SJSA1 (cell line): Measurements from ENCODE around the gene GSTA3. TPM values are rescaled to one million over a fixed set of nuclear protein-coding genes. Genes with fewer than 3 reads are reported as not detected.
"Not testable (repeated sequence)": the region's sequence is repeated elsewhere in the genome, so short reads cannot be mapped to it uniquely, and the experiment has no call there.

ENCODE experiments used
- DNase-seq, 2 experiments: peaks; one replicate each; pipeline ENCODE4 v3.0.0-alpha.2; 2015 to 2020; ENCODE audit warnings: low spot score in 2 of 2, low read depth in 1 of 2
- H3K27ac ChIP-seq: fragments of 250-450 bp; sonication (Bioruptor Pico); 2 replicates; pipeline ENCODE4 v1.5.1; 2020; ENCODE audit warnings: mild to moderate bottlenecking, moderate library complexity
- H3K27me3 ChIP-seq: fragments of 250-450 bp; sonication (Bioruptor Pico); replicated peaks from 2 replicates; pipeline ENCODE4 v1.5.1; 2020; ENCODE audit warnings: mild to moderate bottlenecking, moderate library complexity
- H3K36me3 ChIP-seq: fragments of 250-450 bp; sonication (Bioruptor Pico); 2 replicates; pipeline ENCODE4 v1.5.1; 2020; ENCODE audit warnings: mild to moderate bottlenecking
- H3K4me1 ChIP-seq: fragments of 250-450 bp; sonication (Bioruptor Pico); replicated peaks from 2 replicates; pipeline ENCODE4 v1.6.1; 2021; ENCODE audit warnings: mild to moderate bottlenecking
- H3K4me3 ChIP-seq: fragments of 250-450 bp; sonication (Bioruptor Pico); 2 replicates; pipeline ENCODE4 v1.5.1; 2020; ENCODE audit warnings: mild to moderate bottlenecking
- H3K9me3 ChIP-seq: fragments of 250-450 bp; sonication (Bioruptor Pico); replicated peaks from 2 replicates; pipeline ENCODE4 v1.5.1; 2020; ENCODE audit warnings: mild to moderate bottlenecking
- total RNA-seq: library from RNA; depleted of rRNA; stranded (reverse); fragments of >200 nt; shearing (Covaris generic); gene quantifications from 2 replicates; pipeline ENCODE4 v1.2.3, GENCODE V29; 2014

The GSTA3 gene
- total RNA-seq, 1 experiment from 2014 or later: not detected

DNA sequence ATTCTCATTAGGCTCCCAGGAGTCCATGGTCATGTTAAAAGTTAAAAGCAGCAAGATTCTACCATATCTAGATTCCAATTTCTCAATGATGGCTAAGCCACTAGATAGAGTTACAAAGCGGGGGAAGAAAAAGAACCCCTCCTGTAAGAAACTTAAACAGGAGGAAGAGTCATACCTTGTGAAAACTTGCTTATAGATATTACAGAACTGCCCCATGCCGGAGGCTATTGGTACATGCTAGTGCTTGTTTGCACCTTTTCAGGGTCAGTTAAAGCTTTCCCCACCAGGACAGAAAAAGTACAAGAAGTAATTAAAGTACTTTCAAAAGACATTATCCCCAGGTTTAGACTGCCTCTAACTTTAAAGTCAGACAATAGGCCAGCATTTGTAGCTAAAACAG, 15.5 kb upstream of the GSTA3 start:
- no peak for DNase-seq
- H3K27me3 ChIP-seq: no peaks in the 10 kb centered on the region
- peaks cover 18% of the 10 kb centered on the region for H3K4me1 ChIP-seq
- no peaks in the 10 kb centered on the region for H3K36me3 ChIP-seq
- no peak overlapping the region for H3K27ac ChIP-seq
- H3K9me3 ChIP-seq: no peaks in the 10 kb centered on the region
- H3K4me3 ChIP-seq: no peak overlapping the region

DNA sequence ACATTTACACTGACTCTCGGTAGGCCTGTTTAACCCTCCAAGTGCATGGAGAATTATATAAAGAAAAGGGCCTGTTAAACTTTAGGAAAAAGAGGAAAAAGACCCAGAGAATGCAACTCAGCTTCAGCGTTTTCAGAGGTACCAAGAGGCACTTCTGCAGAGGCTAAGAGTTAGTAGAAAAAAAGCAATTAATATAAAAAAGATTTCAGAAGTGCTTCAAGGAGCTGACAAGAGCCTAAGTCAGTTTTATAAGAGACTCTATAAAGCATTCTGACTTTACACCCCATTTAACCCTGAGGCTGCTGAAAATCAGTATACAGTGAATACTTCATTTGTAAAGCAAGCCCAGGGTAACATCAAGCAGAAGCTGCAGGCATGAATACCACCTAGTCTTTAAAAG, 14.2 kb upstream of the GSTA3 start:
- H3K9me3 ChIP-seq, H3K4me3 ChIP-seq, H3K36me3 ChIP-seq, H3K4me1 ChIP-seq, H3K27me3 ChIP-seq, H3K27ac ChIP-seq, DNase-seq: not testable (repeated sequence)

DNA sequence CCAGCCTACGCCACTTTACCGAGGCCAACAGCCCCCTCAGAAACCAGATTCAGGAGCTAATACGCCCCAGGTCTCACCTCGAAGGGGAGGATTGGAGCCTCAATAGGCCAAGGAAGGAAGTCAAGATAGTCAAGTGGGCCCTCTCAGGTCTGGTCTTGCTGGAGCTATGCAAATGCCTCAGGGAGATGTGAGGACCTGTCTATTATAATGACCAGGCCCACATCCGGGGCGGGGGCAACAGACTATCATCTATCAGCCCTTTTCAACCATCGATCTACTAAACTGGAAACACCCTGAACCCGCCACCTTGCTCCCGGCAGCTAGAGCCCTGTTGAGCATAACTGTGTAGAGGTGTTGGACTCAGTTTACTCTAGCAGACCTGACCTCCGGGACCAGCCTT, 12.7 kb upstream of the GSTA3 start:
- no peak overlapping the region for H3K4me3 ChIP-seq
- no peaks in the 10 kb centered on the region for H3K36me3 ChIP-seq
- peaks cover 17% of the 10 kb centered on the region for H3K4me1 ChIP-seq
- no peak for DNase-seq
- no peaks in the 10 kb centered on the region for H3K9me3 ChIP-seq
- no peak overlapping the region for H3K27ac ChIP-seq
- H3K27me3 ChIP-seq: no peaks in the 10 kb centered on the region

- Histone ChIP-seq H3K36me3 (no peaks in the 10 kb centered on the region), H3K9me3 (no peaks in the 10 kb centered on the region), H3K27ac (no peak overlapping the region), H3K27me3 (no peaks in the 10 kb centered on the region), H3K4me3 (no peak overlapping the region), H3K4me1 (peaks cover 17% of the 10 kb centered on the region)
- no peak for DNase-seq
Measured at GRCh38 chr6:52921743-52922142, 12.2 kb upstream of the GSTA3 start.

- H3K4me3 ChIP-seq, H3K27me3 ChIP-seq, DNase-seq: not testable (repeated sequence)
Measured at GRCh38 chr6:52919511-52919910, 10.0 kb upstream of the GSTA3 start.

DNA sequence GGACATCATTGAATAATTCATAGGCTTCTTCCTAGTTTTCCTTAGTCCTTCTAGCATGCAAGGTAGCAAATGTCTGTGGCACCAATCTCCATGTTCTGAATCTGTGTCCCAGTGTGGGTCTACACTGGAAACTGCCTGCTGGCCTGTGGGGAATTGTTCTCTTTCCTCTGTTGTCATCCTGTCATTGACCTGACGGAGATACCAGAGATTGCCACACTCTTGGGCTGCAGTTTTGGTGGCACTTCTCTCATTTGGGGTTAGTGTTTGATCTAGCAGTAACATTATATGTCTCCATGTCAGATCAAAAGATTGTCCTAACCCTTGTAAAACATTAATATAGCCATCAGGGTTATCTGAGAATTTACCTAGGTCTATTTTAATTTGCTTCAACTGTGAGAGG, 9.3 kb upstream of the GSTA3 start:
- H3K4me3 ChIP-seq, H3K9me3 ChIP-seq, H3K27ac ChIP-seq, H3K27me3 ChIP-seq, H3K36me3 ChIP-seq, DNase-seq: not testable (repeated sequence)
- peaks cover 10% of the 10 kb centered on the region for H3K4me1 ChIP-seq

More at GRCh38 chr6:52919511-52919910, 10.0 kb upstream of the GSTA3 start:
- H3K27ac ChIP-seq, H3K36me3 ChIP-seq, H3K9me3 ChIP-seq: not testable (repeated sequence)
- H3K4me1 ChIP-seq: peaks cover 10% of the 10 kb centered on the region

- H3K9me3 ChIP-seq, H3K36me3 ChIP-seq, H3K27ac ChIP-seq, H3K27me3 ChIP-seq, H3K4me3 ChIP-seq: not testable (repeated sequence)
- DNase-seq: peak; percentile 77 to 85
- H3K4me1 ChIP-seq: peaks cover 10% of the 10 kb centered on the region
Measured at GRCh38 chr6:52918027-52918686, 8.7 kb upstream of the GSTA3 start.

DNA sequence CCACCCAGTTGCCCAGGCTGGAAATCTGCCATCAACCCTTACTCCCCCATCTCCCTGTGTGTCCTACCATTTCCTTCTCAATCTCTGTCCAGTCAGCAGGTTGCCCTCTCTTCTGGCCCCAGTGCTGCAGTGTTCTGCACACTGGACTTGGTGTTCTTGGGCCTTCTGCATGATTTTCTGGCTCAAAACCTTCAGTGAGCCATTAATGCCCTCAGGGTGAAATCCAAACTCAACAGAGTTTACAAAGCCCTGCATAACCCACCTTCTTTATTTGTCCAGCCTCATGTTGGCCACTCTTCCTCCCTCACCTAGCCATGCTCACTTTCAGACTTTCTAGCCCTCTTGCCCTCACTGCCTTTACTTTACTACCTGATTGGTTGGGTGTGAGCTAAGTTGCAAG, 5.0 kb upstream of the GSTA3 start:
- H3K27me3 ChIP-seq: no peaks in the 10 kb centered on the region
- no peaks in the 10 kb centered on the region for H3K36me3 ChIP-seq
- H3K9me3 ChIP-seq: no peaks in the 10 kb centered on the region
- DNase-seq: no peak
- peaks cover 14% of the 10 kb centered on the region for H3K4me1 ChIP-seq
- no peak overlapping the region for H3K27ac ChIP-seq
- no peak overlapping the region for H3K4me3 ChIP-seq

- Histone ChIP-seq H3K27ac (no peak overlapping the region), H3K4me3 (no peak overlapping the region), H3K4me1 (peaks cover 4% of the 10 kb centered on the region; the same call in 1 of the 2 replicates), H3K9me3 (no peaks in the 10 kb centered on the region), H3K27me3 (no peaks in the 10 kb centered on the region), H3K36me3 (no peaks in the 10 kb centered on the region)
- DNase-seq: no peak
Measured at GRCh38 chr6:52910091-52910490, 593 bp upstream of the GSTA3 start.

DNA sequence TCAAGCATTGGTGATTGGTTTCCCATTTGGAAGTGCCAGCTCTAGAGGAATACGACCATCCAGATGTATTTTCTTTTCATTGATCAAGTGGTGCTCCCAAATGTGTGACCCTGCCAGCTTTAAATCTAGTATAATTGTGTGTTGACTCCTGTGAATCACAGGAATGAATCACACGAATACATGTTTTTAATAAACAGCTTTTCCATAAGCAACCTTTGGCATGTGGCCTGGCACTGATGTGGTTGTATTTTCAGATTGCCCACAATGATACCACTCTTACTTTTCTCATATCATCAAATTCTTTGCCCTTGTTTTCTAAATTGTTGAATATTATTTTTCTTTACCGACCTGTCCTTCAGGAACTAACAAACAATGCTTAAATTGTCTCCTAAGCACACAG, 367 bp downstream of the GSTA3 start:
- no peak overlapping the region for H3K4me3 ChIP-seq
- H3K4me1 ChIP-seq: peaks cover 4% of the 10 kb centered on the region; the same call in 1 of the 2 replicates
- DNase-seq: no peak
- H3K36me3 ChIP-seq: no peaks in the 10 kb centered on the region
- no peak overlapping the region for H3K27ac ChIP-seq
- no peaks in the 10 kb centered on the region for H3K27me3 ChIP-seq
- H3K9me3 ChIP-seq: no peaks in the 10 kb centered on the region

DNA sequence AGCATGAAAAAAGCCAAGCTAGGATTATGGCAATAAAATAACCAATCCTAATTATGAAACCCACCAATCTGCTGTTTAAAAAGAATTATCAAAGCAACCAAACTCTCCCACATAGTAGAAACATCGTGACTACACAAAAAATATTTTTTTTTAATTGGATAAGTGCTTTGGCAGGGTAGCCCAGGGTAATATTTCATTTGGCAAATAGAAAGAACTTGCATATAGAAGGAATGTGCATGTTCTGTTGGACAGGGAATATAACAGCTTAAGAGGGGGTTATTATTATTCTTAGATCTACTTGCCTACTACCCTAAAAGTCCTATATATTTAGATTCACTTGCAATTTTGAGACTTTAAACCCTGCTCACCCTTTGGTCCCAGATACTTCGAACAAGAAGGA, 972 bp downstream of the GSTA3 start:
- no peaks in the 10 kb centered on the region for H3K9me3 ChIP-seq
- H3K4me3 ChIP-seq: no peak overlapping the region
- no peak for DNase-seq
- peaks cover 4% of the 10 kb centered on the region; the same call in 1 of the 2 replicates for H3K4me1 ChIP-seq
- H3K27me3 ChIP-seq: no peaks in the 10 kb centered on the region
- H3K27ac ChIP-seq: no peak overlapping the region
- H3K36me3 ChIP-seq: no peaks in the 10 kb centered on the region

GRCh38 chr6:52904562-52905279, 4.8 kb downstream of the GSTA3 start:
- Histone ChIP-seq H3K36me3 (no peaks in the 10 kb centered on the region), H3K4me3 (no peak overlapping the region), H3K9me3 (no peaks in the 10 kb centered on the region), H3K27ac (no peak overlapping the region), H3K27me3 (no peaks in the 10 kb centered on the region), H3K4me1 (no peaks in the 10 kb centered on the region)
- DNase-seq: no peak

DNA sequence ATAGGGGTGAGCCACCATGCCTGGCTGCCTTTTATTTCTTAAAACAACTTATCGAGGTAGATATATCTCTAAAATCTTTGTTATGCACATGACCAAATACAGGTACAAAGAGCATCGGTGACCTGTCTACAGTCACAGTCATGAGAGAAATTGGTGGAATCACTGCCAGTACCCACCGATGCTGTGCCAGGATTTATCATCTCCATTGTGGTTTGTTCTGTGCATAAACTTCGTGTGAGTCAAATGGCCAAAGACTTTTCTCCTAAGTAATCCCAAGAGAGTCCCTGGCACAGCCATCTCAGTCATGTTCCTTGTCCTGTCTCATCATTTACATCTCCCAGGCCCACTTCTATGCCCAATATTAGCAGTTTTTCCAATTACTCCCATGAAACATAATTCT, 9.0 kb downstream of the GSTA3 start:
- no peak for DNase-seq
- Histone ChIP-seq H3K36me3 (no peaks in the 10 kb centered on the region), H3K27ac (no peak overlapping the region)

DNA sequence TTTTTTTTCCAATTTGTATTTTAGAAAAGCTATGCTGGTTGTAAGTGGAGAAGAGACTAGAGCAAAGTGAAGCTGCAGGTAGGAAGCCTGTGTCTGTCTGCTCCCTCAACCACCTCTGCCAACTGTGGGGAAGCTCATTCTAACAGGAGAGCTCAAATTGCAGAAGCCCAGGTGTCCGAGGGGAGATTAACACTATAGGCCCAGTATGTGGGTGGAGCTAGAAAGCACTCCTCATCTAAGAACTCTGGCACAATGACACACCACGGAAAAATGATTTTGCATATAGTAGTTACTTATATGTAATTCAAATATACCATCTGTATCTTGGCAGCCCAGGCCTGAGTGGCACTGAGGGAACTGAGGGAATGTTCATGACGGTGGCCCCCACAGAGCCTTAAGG, 13.7 kb downstream of the GSTA3 start:
- H3K4me3 ChIP-seq, DNase-seq, H3K27me3 ChIP-seq, H3K4me1 ChIP-seq, H3K9me3 ChIP-seq, H3K27ac ChIP-seq, H3K36me3 ChIP-seq: not testable (repeated sequence)

More for the DNA sequence above, 9.0 kb downstream of the GSTA3 start:
- Histone ChIP-seq H3K4me3 (no peak overlapping the region), H3K4me1 (no peaks in the 10 kb centered on the region), H3K27me3 (no peaks in the 10 kb centered on the region), H3K9me3 (no peaks in the 10 kb centered on the region)
